WERI-Rb-1 (cell line): ENCODE data around the gene COPS3.
"Not testable (repeated sequence)": the region's sequence is repeated elsewhere in the genome, so short reads cannot be mapped to it uniquely, and the experiment has no call there.

Experiments
- DNase-seq: peaks from one replicate; pipeline ENCODE4 v3.0.0-alpha.2; 2020
- H3K27ac ChIP-seq: fragments of 250-450 bp; sonication (Bioruptor Pico); 2 replicates; pipeline ENCODE4 v1.5.1; 2020; ENCODE audit warnings: mild to moderate bottlenecking, moderate library complexity
- H3K27me3 ChIP-seq: fragments of 250-450 bp; sonication (Bioruptor Pico); 2 replicates; pipeline ENCODE4 v1.5.1; 2021; ENCODE audit warnings: mild to moderate bottlenecking, low read depth, moderate library complexity; ENCODE audit not compliant: insufficient read depth, severe bottlenecking
- H3K36me3 ChIP-seq: fragments of 250-450 bp; sonication (Bioruptor Pico); 2 replicates; pipeline ENCODE4 v1.5.1; 2020; ENCODE audit warnings: mild to moderate bottlenecking, moderate library complexity
- H3K4me3 ChIP-seq: 2 replicates; pipeline ENCODE4 v1.5.1; 2011; ENCODE audit warnings: low read depth, mild to moderate bottlenecking, control low read depth, low read length
- H3K9me3 ChIP-seq: fragments of 250-450 bp; sonication (Bioruptor Pico); 2 replicates; pipeline ENCODE4 v1.5.1; 2021; ENCODE audit warnings: mild to moderate bottlenecking, moderate library complexity; ENCODE audit not compliant: severe bottlenecking
- TF ChIP-seq, protein P1 (sequence below): IDR thresholded peaks from 2 replicates; pipeline ENCODE4 v1.5.1; 2011; ENCODE audit warnings: low read depth, mild to moderate bottlenecking, control low read depth, inconsistent platforms, low read length

Gene COPS3

GRCh38 chr17:17297217-17297616, 16.2 kb upstream of the COPS3 start:
- H3K27ac ChIP-seq = no peak overlapping the region
- H3K27me3 ChIP-seq = no peaks in the 10 kb centered on the region
- TF ChIP-seq, protein P1, sequence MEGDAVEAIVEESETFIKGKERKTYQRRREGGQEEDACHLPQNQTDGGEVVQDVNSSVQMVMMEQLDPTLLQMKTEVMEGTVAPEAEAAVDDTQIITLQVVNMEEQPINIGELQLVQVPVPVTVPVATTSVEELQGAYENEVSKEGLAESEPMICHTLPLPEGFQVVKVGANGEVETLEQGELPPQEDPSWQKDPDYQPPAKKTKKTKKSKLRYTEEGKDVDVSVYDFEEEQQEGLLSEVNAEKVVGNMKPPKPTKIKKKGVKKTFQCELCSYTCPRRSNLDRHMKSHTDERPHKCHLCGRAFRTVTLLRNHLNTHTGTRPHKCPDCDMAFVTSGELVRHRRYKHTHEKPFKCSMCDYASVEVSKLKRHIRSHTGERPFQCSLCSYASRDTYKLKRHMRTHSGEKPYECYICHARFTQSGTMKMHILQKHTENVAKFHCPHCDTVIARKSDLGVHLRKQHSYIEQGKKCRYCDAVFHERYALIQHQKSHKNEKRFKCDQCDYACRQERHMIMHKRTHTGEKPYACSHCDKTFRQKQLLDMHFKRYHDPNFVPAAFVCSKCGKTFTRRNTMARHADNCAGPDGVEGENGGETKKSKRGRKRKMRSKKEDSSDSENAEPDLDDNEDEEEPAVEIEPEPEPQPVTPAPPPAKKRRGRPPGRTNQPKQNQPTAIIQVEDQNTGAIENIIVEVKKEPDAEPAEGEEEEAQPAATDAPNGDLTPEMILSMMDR = no peak
- H3K9me3 ChIP-seq = no peaks in the 10 kb centered on the region
- H3K36me3 ChIP-seq = no peaks in the 10 kb centered on the region
- H3K4me3 ChIP-seq = no peak overlapping the region
- no peak for DNase-seq

GRCh38 chr17:17295141-17295540, 14.1 kb upstream of the COPS3 start:
- H3K4me3 ChIP-seq = no peak overlapping the region
- H3K9me3 ChIP-seq = no peaks in the 10 kb centered on the region
- DNase-seq = no peak
- H3K27me3 ChIP-seq = no peaks in the 10 kb centered on the region
- TF ChIP-seq, protein P1 = no peak
- H3K36me3 ChIP-seq = no peaks in the 10 kb centered on the region
- H3K27ac ChIP-seq = no peak overlapping the region

GRCh38 chr17:17289701-17290100, 8.7 kb upstream of the COPS3 start:
- no peak for DNase-seq

GRCh38 chr17:17289086-17289485, 8.0 kb upstream of the COPS3 start:
- Histone ChIP-seq H3K9me3 (no peaks in the 10 kb centered on the region), H3K4me3 (no peak overlapping the region), H3K27ac (no peak overlapping the region), H3K27me3 (no peaks in the 10 kb centered on the region), H3K36me3 (no peaks in the 10 kb centered on the region)
- no peak for DNase-seq
- TF ChIP-seq, protein P1 = no peak

More at GRCh38 chr17:17289701-17290100, 8.7 kb upstream of the COPS3 start:
- TF ChIP-seq, protein P1 = no peak
- H3K27me3 ChIP-seq = no peaks in the 10 kb centered on the region
- H3K36me3 ChIP-seq = no peaks in the 10 kb centered on the region
- H3K27ac ChIP-seq = no peak overlapping the region
- no peaks in the 10 kb centered on the region for H3K9me3 ChIP-seq
- H3K4me3 ChIP-seq = no peak overlapping the region

DNA sequence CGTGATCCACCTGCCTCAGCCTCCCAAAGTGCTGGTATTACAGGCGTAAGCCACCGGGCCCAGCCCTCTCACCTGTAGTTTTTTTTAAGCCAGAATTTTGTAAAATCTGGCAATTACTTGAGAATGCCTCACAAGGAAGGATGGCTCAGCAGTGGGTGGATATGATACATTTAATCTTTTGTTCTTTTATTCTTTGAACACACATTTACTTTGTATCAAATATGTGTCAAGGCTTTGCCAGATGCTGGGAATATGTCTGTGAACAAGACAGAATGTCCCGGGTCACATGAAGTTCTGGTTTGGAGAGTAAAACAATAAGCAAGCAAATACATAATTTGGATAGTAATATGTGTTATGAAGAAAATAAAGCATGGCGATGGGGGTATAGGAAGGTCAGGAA, 4.9 kb upstream of the COPS3 start:
- DNase-seq = no peak
- Histone ChIP-seq H3K9me3 (no peaks in the 10 kb centered on the region), H3K27me3 (no peaks in the 10 kb centered on the region), H3K27ac (no peak overlapping the region), H3K36me3 (peaks cover under 1% of the 10 kb centered on the region), H3K4me3 (no peak overlapping the region)
- TF ChIP-seq, protein P1 = no peak

- no peaks in the 10 kb centered on the region for H3K9me3 ChIP-seq
- H3K36me3 ChIP-seq = peaks cover 58% of the 10 kb centered on the region
- no peaks in the 10 kb centered on the region for H3K27me3 ChIP-seq
- H3K4me3 ChIP-seq = peak overlapping the region; percentile 88
- DNase-seq = no peak
- TF ChIP-seq, protein P1 = no peak
- H3K27ac ChIP-seq = no peak overlapping the region
These were observed 1.7 kb downstream of the COPS3 start for GRCh38 chr17:17279316-17279715.

DNA sequence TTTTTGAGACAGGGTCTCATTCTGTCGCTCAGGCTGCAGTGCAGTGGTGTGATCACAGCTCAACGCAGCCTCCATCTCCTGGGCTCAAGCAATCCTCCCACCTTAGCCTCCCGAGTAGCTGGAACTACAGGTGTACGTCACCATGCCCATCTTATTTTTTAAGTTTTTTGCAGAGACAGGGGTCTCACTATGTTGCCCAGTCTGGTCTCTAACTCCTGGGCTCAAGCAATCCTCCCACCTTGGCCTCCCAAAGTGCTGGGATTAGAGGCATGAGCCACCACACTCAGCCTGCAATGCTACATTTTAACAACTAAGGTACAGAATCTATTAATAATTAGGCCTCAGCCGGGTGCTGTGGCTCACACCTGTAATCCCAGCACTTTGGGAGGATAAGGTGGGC, 3.6 kb downstream of the COPS3 start:
- not testable (repeated sequence) for DNase-seq, H3K4me3 ChIP-seq, H3K27ac ChIP-seq, H3K9me3 ChIP-seq, H3K27me3 ChIP-seq
- peaks cover 76% of the 10 kb centered on the region for H3K36me3 ChIP-seq
